ENCODE results near the gene ZNF76. TPM values are rescaled to one million over a fixed set of nuclear protein-coding genes. Genes with fewer than 3 reads are reported as not detected.
"Not testable (repeated sequence)": the region's sequence is repeated elsewhere in the genome, so short reads cannot be mapped to it uniquely, and the experiment has no call there.

Gene ZNF76
- total RNA-seq, 4 donors from 2014 or later = 18.9 to 56.1 (median 41.1) TPM

- Histone ChIP-seq H3K27ac (no peak overlapping the region), H3K9me3 (no peaks in the 10 kb centered on the region)
- TF ChIP-seq, protein P1, sequence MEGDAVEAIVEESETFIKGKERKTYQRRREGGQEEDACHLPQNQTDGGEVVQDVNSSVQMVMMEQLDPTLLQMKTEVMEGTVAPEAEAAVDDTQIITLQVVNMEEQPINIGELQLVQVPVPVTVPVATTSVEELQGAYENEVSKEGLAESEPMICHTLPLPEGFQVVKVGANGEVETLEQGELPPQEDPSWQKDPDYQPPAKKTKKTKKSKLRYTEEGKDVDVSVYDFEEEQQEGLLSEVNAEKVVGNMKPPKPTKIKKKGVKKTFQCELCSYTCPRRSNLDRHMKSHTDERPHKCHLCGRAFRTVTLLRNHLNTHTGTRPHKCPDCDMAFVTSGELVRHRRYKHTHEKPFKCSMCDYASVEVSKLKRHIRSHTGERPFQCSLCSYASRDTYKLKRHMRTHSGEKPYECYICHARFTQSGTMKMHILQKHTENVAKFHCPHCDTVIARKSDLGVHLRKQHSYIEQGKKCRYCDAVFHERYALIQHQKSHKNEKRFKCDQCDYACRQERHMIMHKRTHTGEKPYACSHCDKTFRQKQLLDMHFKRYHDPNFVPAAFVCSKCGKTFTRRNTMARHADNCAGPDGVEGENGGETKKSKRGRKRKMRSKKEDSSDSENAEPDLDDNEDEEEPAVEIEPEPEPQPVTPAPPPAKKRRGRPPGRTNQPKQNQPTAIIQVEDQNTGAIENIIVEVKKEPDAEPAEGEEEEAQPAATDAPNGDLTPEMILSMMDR (IDR thresholded peaks at IDR 0.05) = no peak
- no peak for TF ChIP-seq POLR2A (IDR thresholded peaks at IDR 0.05)
Measured at GRCh38 chr6:35302604-35303241, 43.2 kb downstream of the ZNF76 start.

GRCh38 chr6:35304299-35304698 lies 44.8 kb downstream of the ZNF76 start:
- no peaks in the 10 kb centered on the region for H3K4me1 ChIP-seq
- H3K4me3 ChIP-seq = no peak overlapping the region
- H3K27ac ChIP-seq = no peak overlapping the region
- intact Hi-C loops (cut with DNase I; ENCODE audit: low total_unique reads) = no loop called here
- no peaks in the 10 kb centered on the region for H3K36me3 ChIP-seq
- no peaks in the 10 kb centered on the region for H3K9me3 ChIP-seq
- H3K27me3 ChIP-seq = no peaks in the 10 kb centered on the region
- no peak for DNase-seq
- TF ChIP-seq, protein P1 (IDR thresholded peaks at IDR 0.05) = no peak
- TF ChIP-seq POLR2A (IDR thresholded peaks at IDR 0.05) = no peak

More at GRCh38 chr6:35302604-35303241, 43.2 kb downstream of the ZNF76 start:
- H3K36me3 ChIP-seq = no peaks in the 10 kb centered on the region
- no peaks in the 10 kb centered on the region for H3K27me3 ChIP-seq
- DNase-seq = no peak
- no peak overlapping the region for H3K4me3 ChIP-seq
- intact Hi-C loops (cut with DNase I; ENCODE audit: low total_unique reads) = no loop called here
- H3K4me1 ChIP-seq = no peaks in the 10 kb centered on the region

- TF ChIP-seq, protein P1 (IDR thresholded peaks at IDR 0.05) = no peak
- no peak for TF ChIP-seq POLR2A (IDR thresholded peaks at IDR 0.05)
- H3K9me3 ChIP-seq = no peaks in the 10 kb centered on the region
- no peaks in the 10 kb centered on the region for H3K36me3 ChIP-seq
Measured at GRCh38 chr6:35305117-35305516, 45.6 kb downstream of the ZNF76 start.

DNA sequence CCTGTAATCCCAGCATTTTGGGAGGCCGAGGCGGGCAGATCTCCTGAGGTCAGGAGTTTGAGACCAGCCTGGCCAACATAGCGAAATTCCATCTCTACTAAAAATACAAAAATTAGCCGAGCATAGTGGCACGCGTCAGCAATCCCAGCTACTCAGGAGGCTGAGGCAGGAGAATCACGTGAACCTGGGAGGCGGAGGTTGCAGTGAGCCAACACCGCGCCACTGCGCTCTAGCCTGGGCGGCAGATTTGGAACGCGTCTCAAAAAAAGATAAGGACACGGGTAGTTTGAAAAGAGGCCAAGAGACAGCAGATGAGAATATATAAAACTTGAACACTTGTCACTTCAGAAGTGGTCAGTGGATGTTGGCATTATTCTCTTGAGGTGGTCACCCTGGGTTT lies 47.6 kb downstream of the ZNF76 start:
- H3K27me3 ChIP-seq; H3K9me3 ChIP-seq; H3K36me3 ChIP-seq; H3K4me1 ChIP-seq; intact Hi-C loops (cut with DNase I; ENCODE audit: low total_unique reads); H3K4me3 ChIP-seq; H3K27ac ChIP-seq; DNase-seq: not testable (repeated sequence)

More at GRCh38 chr6:35305117-35305516, 45.6 kb downstream of the ZNF76 start:
- DNase-seq = no peak
- Histone ChIP-seq H3K4me1 (no peaks in the 10 kb centered on the region), H3K4me3 (no peak overlapping the region), H3K27ac (no peak overlapping the region), H3K27me3 (no peaks in the 10 kb centered on the region)
- intact Hi-C loops (cut with DNase I; ENCODE audit: low total_unique reads) = no loop called here

- DNase-seq; intact Hi-C loops (cut with DNase I; ENCODE audit: low total_unique reads); H3K9me3 ChIP-seq; H3K27me3 ChIP-seq; H3K4me3 ChIP-seq; H3K27ac ChIP-seq; H3K4me1 ChIP-seq; H3K36me3 ChIP-seq: not testable (repeated sequence)
Measured at GRCh38 chr6:35308543-35308942, 49.0 kb downstream of the ZNF76 start.

DNA sequence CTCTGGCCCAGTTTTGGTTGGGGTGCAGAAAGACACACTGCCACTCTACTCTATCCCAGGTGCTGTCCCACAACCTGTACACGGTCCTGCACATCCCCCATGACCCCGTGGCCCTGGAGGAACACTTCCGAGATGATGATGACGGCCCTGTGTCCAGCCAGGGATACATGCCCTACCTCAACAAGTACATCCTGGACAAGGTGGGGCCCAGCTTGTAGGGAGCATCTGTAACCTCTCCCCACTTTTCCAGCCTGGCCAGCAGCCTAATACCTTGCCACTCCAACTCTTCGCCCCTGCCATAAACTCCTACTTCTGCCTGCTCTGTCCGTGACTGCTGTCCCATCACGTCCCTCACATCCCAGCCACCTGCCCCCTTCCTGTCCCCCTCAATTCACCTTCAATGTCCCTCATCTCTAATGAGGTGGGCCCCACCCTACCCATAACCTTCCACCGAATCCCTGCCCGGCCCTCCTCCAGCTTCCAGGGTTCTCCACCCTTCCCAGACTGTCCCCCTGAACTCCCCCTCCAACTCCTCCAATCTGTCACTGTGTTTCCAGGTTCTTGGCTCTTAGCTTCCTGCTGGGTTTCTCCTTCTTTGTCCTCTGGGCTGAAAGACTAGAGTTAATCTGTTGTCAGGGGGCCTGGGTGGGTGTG lies 50.2 kb downstream of the ZNF76 start:
- no peaks in the 10 kb centered on the region for H3K4me1 ChIP-seq
- no peak overlapping the region for H3K27ac ChIP-seq
- intact Hi-C loops (cut with DNase I; ENCODE audit: low total_unique reads) = no loop called here
- TF ChIP-seq, protein P1 (IDR thresholded peaks at IDR 0.05) = no peak
- TF ChIP-seq POLR2A (IDR thresholded peaks at IDR 0.05) = no peak
- H3K36me3 ChIP-seq = no peaks in the 10 kb centered on the region
- no peaks in the 10 kb centered on the region for H3K9me3 ChIP-seq
- no peaks in the 10 kb centered on the region for H3K27me3 ChIP-seq
- no peak overlapping the region for H3K4me3 ChIP-seq
- no peak for DNase-seq
